ENCODE data around the gene ATP6V1G1. TPM values are rescaled to one million over a fixed set of nuclear protein-coding genes. Genes with fewer than 3 reads are reported as not detected.
A peak's percentile ranks its signal among the peaks of the same experiment; 100 is the strongest.

Gene ATP6V1G1
- total RNA-seq, 1 donor from 2014 or later, result 188 TPM

- FAIRE-seq, result no peak
- no peaks in the 10 kb centered on the region for H3K9me3 Mint-ChIP-seq (ENCODE audit: unreplicated experiment)
Observed at GRCh38 chr9:114546851-114547250, 40.7 kb upstream of the ATP6V1G1 start.

DNA sequence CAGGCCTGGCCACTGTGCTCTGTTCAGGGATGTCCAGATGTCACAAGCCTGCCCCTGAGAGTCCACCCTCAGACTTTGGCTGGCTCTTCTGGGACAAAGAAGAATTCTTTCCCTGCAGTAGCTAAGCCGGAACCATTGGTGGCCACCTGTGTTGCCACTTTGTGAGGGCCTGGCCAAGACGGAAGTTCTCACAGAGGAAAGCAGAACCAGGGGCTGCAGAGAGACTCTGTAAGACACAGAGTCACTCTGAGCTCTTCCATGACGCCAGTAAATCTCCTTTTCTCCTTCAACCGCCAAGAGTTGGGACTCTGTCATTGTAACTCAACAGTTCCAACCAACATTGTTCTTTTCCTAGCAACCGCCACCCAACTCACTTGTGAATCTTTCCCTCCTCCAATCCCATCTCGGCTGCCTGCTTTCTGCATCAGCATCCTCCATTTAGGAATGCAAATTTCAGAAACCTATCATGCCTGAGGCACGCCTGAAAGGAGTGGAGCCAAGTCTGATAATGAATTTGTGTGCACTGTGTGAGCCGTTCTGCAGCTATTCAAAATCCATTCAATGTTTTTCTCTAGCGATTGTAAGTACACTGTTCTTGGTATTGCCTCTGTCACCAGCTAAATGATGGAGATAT lies 37.8 kb upstream of the ATP6V1G1 start:
- H3K4me1 ChIP-seq (ENCODE audit: insufficient read depth, low read length), result peaks cover 22% of the 10 kb centered on the region
- peaks cover 5% of the 10 kb centered on the region for H3K27me3 ChIP-seq (ENCODE audit: insufficient read depth, low read length)
- peak overlapping the region; percentile 22 for H3K4me2 ChIP-seq (ENCODE audit: low read length)
- H3K4me3 Mint-ChIP-seq (ENCODE audit: unreplicated experiment), result no peak overlapping the region
- no peaks in the 10 kb centered on the region for H3K79me2 ChIP-seq (ENCODE audit: insufficient read depth, low read length)
- no peaks in the 10 kb centered on the region for H3K36me3 ChIP-seq (ENCODE audit: insufficient read depth, low read length)
- no peak overlapping the region for H3K4me3 ChIP-seq (ENCODE audit: insufficient read depth, low read depth, low read length)
- peaks cover 17% of the 10 kb centered on the region for H3K4me1 Mint-ChIP-seq (ENCODE audit: low read depth, unreplicated experiment)
- H2AFZ ChIP-seq (ENCODE audit: low read depth, low read length), result no peak overlapping the region
- peak overlapping the region; percentile 24 for H3K27ac ChIP-seq (ENCODE audit: low read depth, low read length)
- TF ChIP-seq CTCF (IDR thresholded peaks at IDR 0.05; ENCODE audit: insufficient read depth, low read depth, low read length) (no peak), EZH2 (IDR thresholded peaks at IDR 0.05; ENCODE audit: insufficient read depth, low read length) (no peak)
- H3K36me3 Mint-ChIP-seq (ENCODE audit: low read depth, unreplicated experiment), result peaks cover 2% of the 10 kb centered on the region
- H3K9me3 ChIP-seq (ENCODE audit: insufficient read depth, low read depth, low read length), result no peaks in the 10 kb centered on the region
- FAIRE-seq, result no peak
- H3K27ac Mint-ChIP-seq (ENCODE audit: unreplicated experiment), result no peak overlapping the region
- H3K27me3 Mint-ChIP-seq (ENCODE audit: low read depth, unreplicated experiment), result peaks cover 10% of the 10 kb centered on the region
- peak; percentile 78 for DNase-seq (ENCODE audit: low read depth)
- H3K9me3 Mint-ChIP-seq (ENCODE audit: unreplicated experiment), result no peaks in the 10 kb centered on the region
- no peak overlapping the region for H3K9ac ChIP-seq (ENCODE audit: low read length)
- H4K20me1 ChIP-seq (ENCODE audit: insufficient read depth, low read length), result no peaks in the 10 kb centered on the region

More at GRCh38 chr9:114546851-114547250, 40.7 kb upstream of the ATP6V1G1 start:
- peaks cover 14% of the 10 kb centered on the region for H3K27me3 Mint-ChIP-seq (ENCODE audit: low read depth, unreplicated experiment)
- Histone ChIP-seq H4K20me1 (ENCODE audit: insufficient read depth, low read length) (no peaks in the 10 kb centered on the region), H3K4me1 (ENCODE audit: insufficient read depth, low read length) (peaks cover 13% of the 10 kb centered on the region), H3K9ac (ENCODE audit: low read length) (no peak overlapping the region), H3K27me3 (ENCODE audit: insufficient read depth, low read length) (peaks cover 9% of the 10 kb centered on the region), H3K4me3 (ENCODE audit: insufficient read depth, low read depth, low read length) (no peak overlapping the region), H2AFZ (ENCODE audit: low read depth, low read length) (no peak overlapping the region), H3K4me2 (ENCODE audit: low read length) (no peak overlapping the region), H3K36me3 (ENCODE audit: insufficient read depth, low read length) (no peaks in the 10 kb centered on the region), H3K9me3 (ENCODE audit: insufficient read depth, low read depth, low read length) (no peaks in the 10 kb centered on the region), H3K79me2 (ENCODE audit: insufficient read depth, low read length) (no peaks in the 10 kb centered on the region), H3K27ac (ENCODE audit: low read depth, low read length) (no peak overlapping the region)
- H3K4me1 Mint-ChIP-seq (ENCODE audit: low read depth, unreplicated experiment), result peaks cover 8% of the 10 kb centered on the region
- no peak for TF ChIP-seq EZH2 (IDR thresholded peaks at IDR 0.05; ENCODE audit: insufficient read depth, low read length)
- TF ChIP-seq CTCF (IDR thresholded peaks at IDR 0.05; ENCODE audit: insufficient read depth, low read depth, low read length), result no peak
- DNase-seq (ENCODE audit: low read depth), result no peak
- H3K4me3 Mint-ChIP-seq (ENCODE audit: unreplicated experiment), result no peak overlapping the region
- no peak overlapping the region for H3K27ac Mint-ChIP-seq (ENCODE audit: unreplicated experiment)
- H3K36me3 Mint-ChIP-seq (ENCODE audit: low read depth, unreplicated experiment), result no peaks in the 10 kb centered on the region

Data from astrocyte (in vitro differentiated cells and primary cell).